GM18499 (cell line): ENCODE results near the gene CD74.

Experiments
- ATAC-seq: cut with Tn5 transposase; IDR thresholded peaks from one replicate; pipeline ENCODE4 v1.9.1; 2021; ENCODE audit warnings: moderate number of reproducible peaks; ENCODE audit not compliant: insufficient read depth, unreplicated experiment

The CD74 gene

GRCh38 chr5:150374651-150375050 is 38.1 kb downstream of the CD74 start:
- no peak for ATAC-seq

DNA sequence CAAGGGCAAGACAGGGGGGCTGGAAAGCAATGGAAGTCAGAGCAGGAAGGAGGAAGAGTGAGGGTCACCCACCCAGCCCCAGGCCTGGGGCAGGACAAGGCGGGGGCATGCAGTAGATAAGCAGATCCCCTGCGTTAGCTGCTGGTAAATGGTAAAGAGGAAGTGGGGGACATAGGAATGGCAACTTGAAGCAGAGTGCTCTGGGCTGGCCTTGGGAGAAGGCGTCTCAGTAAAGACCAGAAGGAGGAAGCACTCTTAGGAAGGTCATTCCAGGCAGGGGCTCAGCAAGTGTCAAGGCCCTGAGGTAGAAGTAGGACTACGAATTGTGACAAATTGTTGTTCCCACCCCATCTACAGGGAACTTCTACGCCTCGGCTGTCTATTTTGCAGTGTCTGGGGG is 40.1 kb downstream of the CD74 start:
- no peak for ATAC-seq

- no peak for ATAC-seq
Measured at GRCh38 chr5:150368526-150368925, 44.2 kb downstream of the CD74 start.

- ATAC-seq = no peak
Measured at GRCh38 chr5:150364004-150364403, 48.7 kb downstream of the CD74 start.

- no peak for ATAC-seq
Measured at GRCh38 chr5:150363185-150363584, 49.5 kb downstream of the CD74 start.

DNA sequence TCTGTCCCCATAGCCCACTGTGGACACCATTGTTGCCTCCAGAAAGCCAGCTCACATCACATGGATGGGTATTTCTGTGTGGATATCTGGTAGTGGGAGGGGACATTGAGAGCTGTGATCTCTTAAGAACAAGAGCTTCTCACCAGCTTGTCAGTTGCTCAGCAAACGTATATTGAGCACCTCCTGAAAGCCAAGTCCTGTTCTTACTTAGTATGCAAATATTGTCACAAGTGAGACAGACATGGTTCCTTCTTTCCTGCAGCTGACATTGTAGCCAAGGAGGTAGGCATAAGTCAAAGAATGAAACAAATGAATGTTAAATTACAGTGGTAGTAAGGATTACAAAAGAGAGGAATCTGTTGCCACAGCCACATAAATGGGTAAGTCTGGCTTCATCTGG is 51.4 kb downstream of the CD74 start:
- peak; percentile 43 for ATAC-seq

DNA sequence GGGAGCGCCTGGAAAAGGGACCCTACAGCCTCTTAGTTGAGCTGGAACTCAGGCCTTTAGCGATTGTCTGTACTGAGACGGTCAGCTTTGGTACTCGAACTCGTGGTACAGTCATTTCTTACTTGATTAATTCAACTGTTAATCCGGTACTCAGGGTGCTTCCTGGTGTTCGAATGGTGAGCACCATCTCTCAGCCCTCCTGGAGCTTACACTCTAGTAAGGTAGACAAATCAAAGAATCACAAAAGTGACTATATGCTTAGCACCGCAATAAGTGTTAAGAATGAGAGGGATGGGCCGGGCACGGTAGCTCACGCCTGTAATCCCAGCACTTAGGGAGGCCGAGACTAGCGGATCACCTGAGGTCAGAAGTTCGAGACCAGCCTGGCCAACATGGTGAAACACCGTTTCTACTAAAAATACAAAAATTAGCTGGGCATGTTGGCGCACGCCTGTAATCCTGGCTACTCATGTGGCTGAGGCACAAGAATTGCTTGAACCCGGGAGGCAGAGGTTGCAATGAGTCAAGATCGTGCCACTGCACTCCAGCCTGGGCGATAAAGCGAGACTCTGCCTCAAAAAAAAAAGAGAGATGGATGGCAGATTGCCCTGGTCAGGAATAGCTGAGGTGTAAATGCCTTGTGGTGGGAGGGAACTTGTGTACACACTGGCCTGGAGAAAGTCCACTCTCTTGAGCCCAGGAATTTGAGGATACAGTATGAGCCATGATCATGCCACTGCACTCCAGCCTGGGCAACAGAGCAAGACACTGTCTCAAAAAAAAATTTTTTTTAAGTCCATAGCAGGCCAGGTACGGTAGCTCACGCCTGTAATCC is 54.2 kb downstream of the CD74 start:
- no peak for ATAC-seq

GRCh38 chr5:150357326-150358260 is 55.1 kb downstream of the CD74 start, which contains the start of gene TCOF1:
Gene TCOF1 (plus strand): TSS chr5:150357697. CDS start chr5:150357747, 50 bp downstream.
- peak; percentile 81 for ATAC-seq

DNA sequence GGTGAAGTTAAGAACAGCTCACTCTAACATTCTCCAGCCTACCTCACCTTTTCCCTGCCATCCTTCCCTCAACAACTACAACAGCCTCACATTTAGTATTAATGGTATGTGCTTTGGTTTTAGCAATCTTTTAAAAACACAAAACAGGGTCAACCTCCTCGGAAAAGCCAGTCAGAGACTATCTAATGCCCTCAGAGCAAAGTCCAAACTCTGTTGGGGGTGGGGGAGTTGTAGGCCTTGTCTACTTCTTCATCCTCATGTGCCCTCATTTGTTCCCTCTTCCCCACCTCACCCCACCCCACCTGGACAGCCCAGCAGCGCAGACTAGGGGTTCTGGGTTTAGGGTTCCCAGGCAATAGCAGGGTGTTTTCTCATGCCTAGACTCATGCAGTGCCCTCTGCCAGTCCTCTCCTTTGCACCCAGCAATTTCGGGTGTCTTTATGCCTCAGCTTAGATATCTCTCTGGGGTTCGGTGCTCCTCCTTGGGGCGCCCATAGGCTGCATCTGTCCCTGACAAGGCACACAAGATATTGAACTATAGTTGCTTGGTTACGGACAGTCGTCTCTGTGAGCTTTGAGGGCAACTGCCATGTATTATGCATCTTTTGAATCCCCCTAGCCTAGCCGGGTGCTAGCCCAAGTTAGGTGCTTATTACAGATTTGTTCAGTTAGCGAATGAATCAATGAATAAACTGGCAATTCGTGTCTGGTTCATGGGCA is 56.0 kb downstream of the CD74 start:
- ATAC-seq = no peak

- ATAC-seq = no peak
Measured at GRCh38 chr5:150355791-150356190, 56.9 kb downstream of the CD74 start.

- ATAC-seq = no peak
Measured at GRCh38 chr5:150353032-150353675, 59.6 kb downstream of the CD74 start.

- no peak for ATAC-seq
Measured at GRCh38 chr5:150352244-150353031, 60.3 kb downstream of the CD74 start.
